GM21423 (cell line): Measurements from ENCODE around the gene SOX18.

Experiments
- ATAC-seq: cut with Tn5 transposase; IDR thresholded peaks from one replicate; pipeline ENCODE4 v1.9.1; 2021; ENCODE audit warnings: mild to moderate bottlenecking, moderate library complexity; ENCODE audit not compliant: unreplicated experiment

SOX18 gene

GRCh38 chr20:64069209-64069613 lies 19.8 kb upstream of the SOX18 start:
- no peak for ATAC-seq

- ATAC-seq: no peak
Measured at GRCh38 chr20:64068386-64069208, 19.2 kb upstream of the SOX18 start.

- ATAC-seq: no peak
Measured at GRCh38 chr20:64067733-64068307, 18.4 kb upstream of the SOX18 start.

GRCh38 chr20:64067005-64067632 lies 17.7 kb upstream of the SOX18 start:
- ATAC-seq: no peak

GRCh38 chr20:64065974-64066343 lies 16.5 kb upstream of the SOX18 start:
- ATAC-seq: peak; percentile 51

GRCh38 chr20:64065062-64065973 lies 15.9 kb upstream of the SOX18 start:
- ATAC-seq: no peak

- no peak for ATAC-seq
Measured at GRCh38 chr20:64064145-64064698, 14.8 kb upstream of the SOX18 start.

- ATAC-seq: no peak
Measured at GRCh38 chr20:64063389-64064144, 14.1 kb upstream of the SOX18 start.

- ATAC-seq: peak; percentile 64
Measured at GRCh38 chr20:64062596-64063388, 13.4 kb upstream of the SOX18 start, which contains the start of gene TCEA2. TSS of gene TCEA2 (plus strand) at chr20:64063198. CDS start at chr20:64063313, 115 bp downstream.

- no peak for ATAC-seq
Measured at GRCh38 chr20:64062276-64062595, 12.8 kb upstream of the SOX18 start.

GRCh38 chr20:64058536-64058935 lies 9.1 kb upstream of the SOX18 start:
- no peak for ATAC-seq

- ATAC-seq: peak; percentile 40
Measured at GRCh38 chr20:64057628-64058498, 8.4 kb upstream of the SOX18 start.

- ATAC-seq: peak; percentile 8
Measured at GRCh38 chr20:64056889-64057627, 7.6 kb upstream of the SOX18 start.

GRCh38 chr20:64056639-64056888 lies 7.1 kb upstream of the SOX18 start:
- no peak for ATAC-seq

GRCh38 chr20:64055893-64056638 lies 6.6 kb upstream of the SOX18 start:
- no peak for ATAC-seq

- ATAC-seq: no peak
Measured at GRCh38 chr20:64055396-64055892, 6.0 kb upstream of the SOX18 start.
